Measurements from ENCODE around the gene HOXA9.

HOXA9 gene

DNA sequence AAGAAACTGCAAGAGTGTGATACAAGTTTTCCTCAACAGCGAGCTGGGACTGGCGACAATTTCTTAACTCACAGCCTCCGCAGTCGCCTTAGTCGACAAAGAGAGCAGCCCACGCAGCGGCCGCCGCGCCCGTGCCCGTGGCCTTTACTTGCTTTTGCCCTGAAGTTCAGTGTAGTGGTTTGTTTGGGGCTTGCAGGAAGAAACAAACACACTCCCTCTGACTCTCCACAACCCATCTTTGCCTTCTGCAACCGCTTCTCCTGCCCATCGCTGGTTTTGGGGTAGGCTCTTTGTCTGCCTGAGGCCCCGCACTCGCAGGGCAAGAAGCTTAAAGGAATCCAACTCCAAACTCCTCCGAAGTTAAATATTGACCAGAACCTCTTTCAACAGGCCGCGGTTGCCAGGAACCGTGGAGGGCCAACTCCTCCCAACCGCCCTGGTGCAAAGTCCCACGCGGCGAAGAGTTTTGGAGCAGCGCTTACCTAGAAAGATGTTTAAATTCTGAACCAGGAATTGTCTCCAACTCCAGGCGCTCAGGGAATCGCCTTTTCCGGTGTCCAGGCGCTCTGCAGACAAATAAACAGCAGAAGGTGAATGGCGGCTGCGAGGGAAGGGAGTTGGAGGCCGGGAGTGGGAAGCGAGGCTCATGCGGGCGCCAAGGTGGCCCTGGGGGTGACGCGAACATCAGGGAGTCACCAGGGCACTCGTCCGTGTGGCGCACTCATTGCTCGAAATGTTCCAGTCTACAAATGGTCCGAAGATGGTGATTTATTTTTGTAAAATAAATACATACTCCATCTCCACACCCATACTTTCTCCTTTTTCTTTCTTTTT lies 43.0 kb downstream of the HOXA9 start:
- H3K4me1 ChIP-seq, result no peaks in the 10 kb centered on the region
- TF ChIP-seq, protein P1, sequence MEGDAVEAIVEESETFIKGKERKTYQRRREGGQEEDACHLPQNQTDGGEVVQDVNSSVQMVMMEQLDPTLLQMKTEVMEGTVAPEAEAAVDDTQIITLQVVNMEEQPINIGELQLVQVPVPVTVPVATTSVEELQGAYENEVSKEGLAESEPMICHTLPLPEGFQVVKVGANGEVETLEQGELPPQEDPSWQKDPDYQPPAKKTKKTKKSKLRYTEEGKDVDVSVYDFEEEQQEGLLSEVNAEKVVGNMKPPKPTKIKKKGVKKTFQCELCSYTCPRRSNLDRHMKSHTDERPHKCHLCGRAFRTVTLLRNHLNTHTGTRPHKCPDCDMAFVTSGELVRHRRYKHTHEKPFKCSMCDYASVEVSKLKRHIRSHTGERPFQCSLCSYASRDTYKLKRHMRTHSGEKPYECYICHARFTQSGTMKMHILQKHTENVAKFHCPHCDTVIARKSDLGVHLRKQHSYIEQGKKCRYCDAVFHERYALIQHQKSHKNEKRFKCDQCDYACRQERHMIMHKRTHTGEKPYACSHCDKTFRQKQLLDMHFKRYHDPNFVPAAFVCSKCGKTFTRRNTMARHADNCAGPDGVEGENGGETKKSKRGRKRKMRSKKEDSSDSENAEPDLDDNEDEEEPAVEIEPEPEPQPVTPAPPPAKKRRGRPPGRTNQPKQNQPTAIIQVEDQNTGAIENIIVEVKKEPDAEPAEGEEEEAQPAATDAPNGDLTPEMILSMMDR (IDR thresholded peaks at IDR 0.05; ENCODE audit: low read depth, low read length), result no peak
- H3K4me3 ChIP-seq (ENCODE audit: low read depth, low read length), result no peak overlapping the region
- DNase-seq, result no peak
- no peaks in the 10 kb centered on the region for H3K36me3 ChIP-seq
- H3K27me3 ChIP-seq, result peaks cover 100% of the 10 kb centered on the region
- no peaks in the 10 kb centered on the region for H3K9me3 ChIP-seq

DNA sequence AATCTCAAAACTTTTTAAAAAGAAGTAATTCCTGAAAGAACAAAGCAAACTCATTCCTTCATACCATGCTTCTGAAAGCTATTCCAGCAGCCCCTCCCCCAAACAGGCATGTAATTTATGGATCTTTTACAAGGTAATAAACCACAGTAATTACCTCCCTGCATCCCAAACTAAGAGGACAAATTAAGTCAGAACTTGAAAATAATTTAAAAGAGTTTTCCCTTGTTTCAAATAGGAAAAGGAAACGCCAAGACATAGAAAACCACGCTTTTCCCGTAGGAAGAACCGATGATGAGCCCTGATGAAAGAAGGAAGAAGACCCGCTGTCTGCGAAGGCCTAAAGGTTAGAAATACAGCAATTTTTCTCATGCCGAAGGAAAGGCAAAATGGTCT lies 43.7 kb downstream of the HOXA9 start:
- TF ChIP-seq, protein P1 (IDR thresholded peaks at IDR 0.05; ENCODE audit: low read depth, low read length), result no peak
- Histone ChIP-seq H3K4me3 (ENCODE audit: low read depth, low read length) (no peak overlapping the region), H3K4me1 (no peaks in the 10 kb centered on the region), H3K27me3 (peaks cover 100% of the 10 kb centered on the region), H3K36me3 (no peaks in the 10 kb centered on the region), H3K9me3 (no peaks in the 10 kb centered on the region)
- DNase-seq, result no peak

DNA sequence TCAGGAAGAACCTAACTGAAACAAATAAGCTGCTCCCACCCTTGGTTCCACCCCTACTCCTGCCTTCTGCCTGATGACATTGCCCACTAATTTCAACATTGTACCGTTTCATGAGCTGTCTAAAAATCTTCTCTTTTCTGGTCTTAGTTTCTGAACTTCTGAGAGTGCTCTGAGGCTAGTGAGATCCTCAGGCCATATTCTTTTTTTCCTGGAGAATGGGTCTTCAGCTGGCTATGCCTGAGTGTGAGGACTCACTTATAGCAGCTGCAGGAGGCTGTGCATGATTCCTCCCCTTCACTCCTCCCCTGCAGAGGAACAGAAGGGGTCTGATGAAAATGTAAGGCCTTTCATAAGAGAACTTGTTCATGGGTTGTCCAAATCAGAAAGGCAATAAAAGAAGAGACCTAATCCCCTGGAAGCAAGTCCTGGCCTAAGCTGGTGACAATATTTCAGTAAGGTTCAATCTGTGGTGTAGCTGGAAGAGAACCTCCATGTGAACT lies 45.9 kb downstream of the HOXA9 start:
- H3K27me3 ChIP-seq, result peaks cover 98% of the 10 kb centered on the region
- TF ChIP-seq, protein P1 (IDR thresholded peaks at IDR 0.05; ENCODE audit: low read depth, low read length), result no peak
- H3K4me3 ChIP-seq (ENCODE audit: low read depth, low read length), result no peak overlapping the region
- H3K9me3 ChIP-seq, result no peaks in the 10 kb centered on the region
- H3K36me3 ChIP-seq, result no peaks in the 10 kb centered on the region
- no peak for DNase-seq
- no peaks in the 10 kb centered on the region for H3K4me1 ChIP-seq

DNA sequence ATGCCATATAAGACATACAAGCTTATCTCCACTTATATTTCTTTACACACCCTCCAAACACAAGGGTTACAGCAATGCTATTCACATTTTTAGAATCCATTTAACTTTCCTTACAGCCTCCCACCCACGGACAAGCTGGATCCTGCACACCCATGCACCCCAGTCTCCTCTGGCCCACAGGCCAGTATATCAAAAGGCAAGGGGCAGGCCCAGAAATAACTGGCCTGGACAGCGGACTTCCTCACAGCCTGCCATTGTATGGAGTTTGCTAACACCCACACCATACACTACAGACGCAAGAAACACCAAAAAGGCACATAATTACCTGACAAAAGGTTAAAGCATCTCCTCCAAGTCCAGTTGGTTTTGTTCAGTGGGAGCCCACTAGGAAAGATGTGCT lies 46.8 kb downstream of the HOXA9 start:
- no peaks in the 10 kb centered on the region for H3K9me3 ChIP-seq
- H3K4me1 ChIP-seq, result no peaks in the 10 kb centered on the region
- no peak for DNase-seq
- peaks cover 95% of the 10 kb centered on the region for H3K27me3 ChIP-seq
- H3K36me3 ChIP-seq, result no peaks in the 10 kb centered on the region
- no peak overlapping the region for H3K4me3 ChIP-seq (ENCODE audit: low read depth, low read length)
- TF ChIP-seq, protein P1 (IDR thresholded peaks at IDR 0.05; ENCODE audit: low read depth, low read length), result no peak

DNA sequence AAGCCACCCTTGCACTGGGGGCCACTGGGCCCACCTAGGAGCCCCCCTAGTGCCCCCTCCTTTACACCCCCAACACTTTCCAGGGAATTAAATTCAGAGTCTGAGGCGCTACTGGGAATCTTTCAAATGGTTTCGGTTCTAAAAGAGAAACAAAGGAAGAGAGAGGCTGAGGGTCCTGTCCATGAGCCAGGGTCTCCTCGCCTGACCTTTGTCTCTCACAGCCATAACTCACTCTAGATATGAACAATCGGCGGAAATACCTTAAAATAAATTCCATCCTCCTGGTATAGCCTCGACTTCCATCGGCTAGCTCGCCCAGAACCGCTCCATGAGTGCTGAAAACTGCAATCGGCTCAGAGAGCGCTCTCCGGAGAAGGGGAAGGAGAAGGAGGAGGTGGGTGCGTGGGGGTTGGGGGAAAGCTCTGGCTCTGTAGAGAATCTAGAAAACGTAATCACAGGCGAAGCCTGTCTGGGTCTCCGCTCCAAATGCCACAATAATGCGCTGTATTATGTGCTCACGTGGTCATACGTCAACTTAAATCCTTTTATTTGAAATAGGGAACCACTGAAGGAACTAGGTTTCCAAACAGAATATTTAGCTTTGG lies 47.3 kb downstream of the HOXA9 start:
- no peaks in the 10 kb centered on the region for H3K4me1 ChIP-seq
- no peaks in the 10 kb centered on the region for H3K36me3 ChIP-seq
- H3K27me3 ChIP-seq, result peaks cover 95% of the 10 kb centered on the region
- no peak overlapping the region for H3K4me3 ChIP-seq (ENCODE audit: low read depth, low read length)
- TF ChIP-seq, protein P1 (IDR thresholded peaks at IDR 0.05; ENCODE audit: low read depth, low read length), result no peak
- no peaks in the 10 kb centered on the region for H3K9me3 ChIP-seq
- no peak for DNase-seq

Measured in BE2C (cell line).